ENCODE measurements around the gene DGUOK. TPM values are rescaled to one million over a fixed set of nuclear protein-coding genes. Genes with fewer than 3 reads are reported as not detected.

The DGUOK gene
- total and polyA plus RNA-seq, 10 of the 15 experiments (the other 5 are each of a cell fraction or from before 2014, with no cell fraction given), result 64.4 to 234 (median 91.4) TPM

DNA sequence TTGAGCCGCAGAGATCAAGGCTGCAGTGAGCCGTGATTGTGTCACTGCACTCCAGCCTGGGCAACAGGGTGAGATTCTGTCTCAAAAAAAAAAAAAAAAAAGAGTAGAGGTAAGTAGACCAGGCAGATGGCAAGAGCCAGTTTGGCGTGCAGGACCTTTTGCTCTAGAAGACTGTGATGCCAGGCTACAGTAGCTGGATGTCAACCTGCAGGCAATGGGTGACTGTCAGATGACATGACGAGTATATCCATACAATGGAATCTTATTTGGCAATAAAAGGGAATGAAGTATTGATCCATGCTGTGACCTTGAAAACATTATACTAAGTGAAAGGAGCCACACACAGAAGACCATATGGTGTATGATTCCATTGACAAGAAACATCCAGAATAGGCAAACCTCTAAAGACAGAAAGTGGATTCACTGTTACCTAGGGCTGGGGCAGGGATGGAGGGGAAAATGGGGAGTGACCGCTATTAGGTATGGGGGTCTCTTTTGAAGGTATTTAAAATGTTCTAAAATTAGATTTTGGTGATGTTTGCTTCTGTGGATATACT lies 11.2 kb upstream of the DGUOK start:
- Histone ChIP-seq H3K9me3 (replicated peaks; ENCODE audit: control insufficient read depth, insufficient read depth, low read length) (no peaks in the 10 kb centered on the region), H3K9ac (ENCODE audit: control insufficient read depth, insufficient read depth, low read length) (no peak overlapping the region), H3K79me2 (ENCODE audit: control insufficient read depth, insufficient read depth, low read length) (no peaks in the 10 kb centered on the region), H4K20me1 (ENCODE audit: control insufficient read depth, insufficient read depth) (no peaks in the 10 kb centered on the region), H3K4me1 (ENCODE audit: control insufficient read depth, insufficient read depth, low read length) (peaks cover under 1% of the 10 kb centered on the region; the same call in 1 of the 2 replicates), H3K27me3 (replicated peaks in 1 of 2; ENCODE audit: control insufficient read depth in 2 of 2, insufficient read depth in 2 of 2, low read length in 1 of 2) (no peaks in the 10 kb centered on the region), H3K4me2 (ENCODE audit: control insufficient read depth, insufficient read depth) (no peak overlapping the region), H3K36me3 (ENCODE audit: control insufficient read depth in 2 of 2, insufficient read depth in 2 of 2, low read length in 1 of 2) (no peaks in the 10 kb centered on the region), H3K27ac (ENCODE audit: control insufficient read depth, insufficient read depth) (no peak overlapping the region), H3K4me3 (no peak overlapping the region), H2AFZ (ENCODE audit: control insufficient read depth, low read depth, low read length) (no peak overlapping the region)
- SMC1A ChIA-PET (ENCODE audit: uncharacterized antibody, unreplicated experiment), result interaction anchor here (1.2 kb wide), 1 partner anchor 152 kb away, joined by 4 read pairs; no protein-coding TSS in a partner anchor
- ATAC-seq (no peak), DNase-seq (ENCODE audit: low read depth, low spot score) (no peak), FAIRE-seq (no peak)
- RAD21 ChIA-PET (ENCODE audit: unreplicated experiment), result no interaction called here
- intact Hi-C loops (cut with micrococcal nuclease; ENCODE audit: unreplicated experiment) (no loop called here), in situ Hi-C loops (cut with MboI) (no loop called here)
- POLR2A ChIA-PET, result no interaction called here
- WGBS (ENCODE audit: insufficient coverage, insufficient replicate concordance, low lambda C conversion rate, missing lambda C conversion rate), result 62% methylated on average over 4 of the region's 5 CpGs
- CTCF ChIA-PET, result no interaction called here
- BruUV-seq (replicated peaks), result no TSS peak
- TF ChIP-seq CHD2 (IDR thresholded peaks at IDR 0.05; ENCODE audit: borderline replicate concordance, low read depth, low read length) (no peak), CBX5 (IDR thresholded peaks at IDR 0.05; ENCODE audit: low read depth) (no peak), CREB1 (IDR thresholded peaks at IDR 0.05; ENCODE audit: low read depth) (no peak), TBL1XR1 (IDR thresholded peaks at IDR 0.05; ENCODE audit: low read depth, low read length) (no peak), BRCA1 (IDR thresholded peaks at IDR 0.05; ENCODE audit: low read depth, low read length) (no peak), HDAC6 (IDR thresholded peaks at IDR 0.05; ENCODE audit: unreplicated experiment) (no peak), NFYA (IDR thresholded peaks at IDR 0.05; ENCODE audit: borderline replicate concordance, low read depth, low read length) (no peak), JUND (IDR thresholded peaks at IDR 0.05; ENCODE audit: low read depth, low read length) (no peak), POLR2AphosphoS5 (IDR thresholded peaks at IDR 0.05; ENCODE audit: low read length) (no peak), SREBF1 (IDR thresholded peaks at IDR 0.05; ENCODE audit: low read length) (no peak), RB1 (IDR thresholded peaks at IDR 0.05; ENCODE audit: borderline replicate concordance) (no peak), CBX3 (IDR thresholded peaks at IDR 0.05; ENCODE audit: borderline replicate concordance, low read depth) (no peak), RAD21 (IDR thresholded peaks at IDR 0.05; ENCODE audit: insufficient read depth, low read depth, low read length) (no peak)
- TF ChIP-seq, protein P1, sequence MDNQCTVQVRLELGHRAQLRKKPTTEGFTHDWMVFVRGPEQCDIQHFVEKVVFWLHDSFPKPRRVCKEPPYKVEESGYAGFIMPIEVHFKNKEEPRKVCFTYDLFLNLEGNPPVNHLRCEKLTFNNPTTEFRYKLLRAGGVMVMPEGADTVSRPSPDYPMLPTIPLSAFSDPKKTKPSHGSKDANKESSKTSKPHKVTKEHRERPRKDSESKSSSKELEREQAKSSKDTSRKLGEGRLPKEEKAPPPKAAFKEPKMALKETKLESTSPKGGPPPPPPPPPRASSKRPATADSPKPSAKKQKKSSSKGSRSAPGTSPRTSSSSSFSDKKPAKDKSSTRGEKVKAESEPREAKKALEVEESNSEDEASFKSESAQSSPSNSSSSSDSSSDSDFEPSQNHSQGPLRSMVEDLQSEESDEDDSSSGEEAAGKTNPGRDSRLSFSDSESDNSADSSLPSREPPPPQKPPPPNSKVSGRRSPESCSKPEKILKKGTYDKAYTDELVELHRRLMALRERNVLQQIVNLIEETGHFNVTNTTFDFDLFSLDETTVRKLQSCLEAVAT (IDR thresholded peaks at IDR 0.05), result no peak
- TF ChIP-seq, protein P2, sequence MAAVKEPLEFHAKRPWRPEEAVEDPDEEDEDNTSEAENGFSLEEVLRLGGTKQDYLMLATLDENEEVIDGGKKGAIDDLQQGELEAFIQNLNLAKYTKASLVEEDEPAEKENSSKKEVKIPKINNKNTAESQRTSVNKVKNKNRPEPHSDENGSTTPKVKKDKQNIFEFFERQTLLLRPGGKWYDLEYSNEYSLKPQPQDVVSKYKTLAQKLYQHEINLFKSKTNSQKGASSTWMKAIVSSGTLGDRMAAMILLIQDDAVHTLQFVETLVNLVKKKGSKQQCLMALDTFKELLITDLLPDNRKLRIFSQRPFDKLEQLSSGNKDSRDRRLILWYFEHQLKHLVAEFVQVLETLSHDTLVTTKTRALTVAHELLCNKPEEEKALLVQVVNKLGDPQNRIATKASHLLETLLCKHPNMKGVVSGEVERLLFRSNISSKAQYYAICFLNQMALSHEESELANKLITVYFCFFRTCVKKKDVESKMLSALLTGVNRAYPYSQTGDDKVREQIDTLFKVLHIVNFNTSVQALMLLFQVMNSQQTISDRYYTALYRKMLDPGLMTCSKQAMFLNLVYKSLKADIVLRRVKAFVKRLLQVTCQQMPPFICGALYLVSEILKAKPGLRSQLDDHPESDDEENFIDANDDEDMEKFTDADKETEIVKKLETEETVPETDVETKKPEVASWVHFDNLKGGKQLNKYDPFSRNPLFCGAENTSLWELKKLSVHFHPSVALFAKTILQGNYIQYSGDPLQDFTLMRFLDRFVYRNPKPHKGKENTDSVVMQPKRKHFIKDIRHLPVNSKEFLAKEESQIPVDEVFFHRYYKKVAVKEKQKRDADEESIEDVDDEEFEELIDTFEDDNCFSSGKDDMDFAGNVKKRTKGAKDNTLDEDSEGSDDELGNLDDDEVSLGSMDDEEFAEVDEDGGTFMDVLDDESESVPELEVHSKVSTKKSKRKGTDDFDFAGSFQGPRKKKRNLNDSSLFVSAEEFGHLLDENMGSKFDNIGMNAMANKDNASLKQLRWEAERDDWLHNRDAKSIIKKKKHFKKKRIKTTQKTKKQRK (IDR thresholded peaks at IDR 0.05; ENCODE audit: low read depth, low read length), result no peak
- TF ChIP-seq, protein P3, sequence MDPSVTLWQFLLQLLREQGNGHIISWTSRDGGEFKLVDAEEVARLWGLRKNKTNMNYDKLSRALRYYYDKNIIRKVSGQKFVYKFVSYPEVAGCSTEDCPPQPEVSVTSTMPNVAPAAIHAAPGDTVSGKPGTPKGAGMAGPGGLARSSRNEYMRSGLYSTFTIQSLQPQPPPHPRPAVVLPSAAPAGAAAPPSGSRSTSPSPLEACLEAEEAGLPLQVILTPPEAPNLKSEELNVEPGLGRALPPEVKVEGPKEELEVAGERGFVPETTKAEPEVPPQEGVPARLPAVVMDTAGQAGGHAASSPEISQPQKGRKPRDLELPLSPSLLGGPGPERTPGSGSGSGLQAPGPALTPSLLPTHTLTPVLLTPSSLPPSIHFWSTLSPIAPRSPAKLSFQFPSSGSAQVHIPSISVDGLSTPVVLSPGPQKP (IDR thresholded peaks at IDR 0.05; ENCODE audit: low read depth, low read length), result no peak
- TF ChIP-seq, protein P4, sequence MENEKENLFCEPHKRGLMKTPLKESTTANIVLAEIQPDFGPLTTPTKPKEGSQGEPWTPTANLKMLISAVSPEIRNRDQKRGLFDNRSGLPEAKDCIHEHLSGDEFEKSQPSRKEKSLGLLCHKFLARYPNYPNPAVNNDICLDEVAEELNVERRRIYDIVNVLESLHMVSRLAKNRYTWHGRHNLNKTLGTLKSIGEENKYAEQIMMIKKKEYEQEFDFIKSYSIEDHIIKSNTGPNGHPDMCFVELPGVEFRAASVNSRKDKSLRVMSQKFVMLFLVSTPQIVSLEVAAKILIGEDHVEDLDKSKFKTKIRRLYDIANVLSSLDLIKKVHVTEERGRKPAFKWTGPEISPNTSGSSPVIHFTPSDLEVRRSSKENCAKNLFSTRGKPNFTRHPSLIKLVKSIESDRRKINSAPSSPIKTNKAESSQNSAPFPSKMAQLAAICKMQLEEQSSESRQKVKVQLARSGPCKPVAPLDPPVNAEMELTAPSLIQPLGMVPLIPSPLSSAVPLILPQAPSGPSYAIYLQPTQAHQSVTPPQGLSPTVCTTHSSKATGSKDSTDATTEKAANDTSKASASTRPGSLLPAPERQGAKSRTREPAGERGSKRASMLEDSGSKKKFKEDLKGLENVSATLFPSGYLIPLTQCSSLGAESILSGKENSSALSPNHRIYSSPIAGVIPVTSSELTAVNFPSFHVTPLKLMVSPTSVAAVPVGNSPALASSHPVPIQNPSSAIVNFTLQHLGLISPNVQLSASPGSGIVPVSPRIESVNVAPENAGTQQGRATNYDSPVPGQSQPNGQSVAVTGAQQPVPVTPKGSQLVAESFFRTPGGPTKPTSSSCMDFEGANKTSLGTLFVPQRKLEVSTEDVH (IDR thresholded peaks at IDR 0.05; ENCODE audit: low read depth, partially characterized antibody), result no peak

Measured in GM12878 (cell line).